WTC11 (cell line): ENCODE measurements around the gene PPP3CA.

ENCODE experiments used
- CTCF ChIP-seq: fragments of 200-600 bp; IDR thresholded peaks from 2 replicates; pipeline ENCODE4 v1.8.0; 2022; ENCODE audit warnings: antibody characterized with exemption
- GRHL2 ChIP-seq: fragments of 250-450 bp; sonication (Bioruptor Pico); IDR thresholded peaks from 2 replicates; pipeline ENCODE4 v1.8.0; 2022; ENCODE audit warnings: mild to moderate bottlenecking, moderate library complexity; ENCODE audit not compliant: insufficient replicate concordance, severe bottlenecking
- JUN ChIP-seq: sonication (generic); formaldehyde crosslinking; IDR thresholded peaks from 2 replicates; pipeline ENCODE4 v1.8.0; 2023; ENCODE audit warnings: mild to moderate bottlenecking, missing genetic modification reagents
- NR1H2 ChIP-seq: sonication (generic); formaldehyde crosslinking; IDR thresholded peaks from 2 replicates; pipeline ENCODE4 v1.9.0; 2021; ENCODE audit warnings: mild to moderate bottlenecking, moderate library complexity, missing genetic modification reagents
- NR2C2 ChIP-seq: sonication (generic); formaldehyde crosslinking; IDR thresholded peaks from 2 replicates; pipeline ENCODE4 v1.8.0; 2022; ENCODE audit warnings: mild to moderate bottlenecking, missing genetic modification reagents
- NR3C1 ChIP-seq: sonication (generic); formaldehyde crosslinking; conservative IDR thresholded peaks from 2 replicates; pipeline ENCODE4 v1.8.1; 2023; ENCODE audit warnings: low read depth, mild to moderate bottlenecking, missing genetic modification reagents
- SMAD3 ChIP-seq: sonication (generic); formaldehyde crosslinking; IDR thresholded peaks from 2 replicates; pipeline ENCODE4 v1.8.0; 2022; ENCODE audit warnings: missing genetic modification reagents, mild to moderate bottlenecking, borderline replicate concordance
- SMAD4 ChIP-seq: sonication (generic); formaldehyde crosslinking; IDR thresholded peaks from 2 replicates; pipeline ENCODE4 v1.8.0; 2022; ENCODE audit warnings: mild to moderate bottlenecking, missing genetic modification reagents
- SP1 ChIP-seq: sonication (generic); formaldehyde crosslinking; conservative IDR thresholded peaks from 2 replicates; pipeline ENCODE4 v1.8.1; 2022; ENCODE audit warnings: missing genetic modification reagents
- STAT6 ChIP-seq: sonication (generic); formaldehyde crosslinking; conservative IDR thresholded peaks from 2 replicates; pipeline ENCODE4 v1.8.1; 2023; ENCODE audit warnings: mild to moderate bottlenecking, low read depth, missing genetic modification reagents, moderate library complexity
- TEAD1 ChIP-seq: sonication (generic); formaldehyde crosslinking; IDR thresholded peaks from 2 replicates; pipeline ENCODE4 v1.8.0; 2022; ENCODE audit warnings: mild to moderate bottlenecking, missing genetic modification reagents
- ZBTB43 ChIP-seq: sonication (generic); formaldehyde crosslinking; IDR thresholded peaks from 2 replicates; pipeline ENCODE4 v1.8.1; 2023; ENCODE audit warnings: mild to moderate bottlenecking, missing genetic modification reagents
- TF ChIP-seq, protein P1 (sequence below): sonication (generic); formaldehyde crosslinking; IDR thresholded peaks from 2 replicates; pipeline ENCODE4 v1.8.1; 2022; ENCODE audit warnings: low read depth, missing genetic modification reagents, borderline replicate concordance

DNA sequence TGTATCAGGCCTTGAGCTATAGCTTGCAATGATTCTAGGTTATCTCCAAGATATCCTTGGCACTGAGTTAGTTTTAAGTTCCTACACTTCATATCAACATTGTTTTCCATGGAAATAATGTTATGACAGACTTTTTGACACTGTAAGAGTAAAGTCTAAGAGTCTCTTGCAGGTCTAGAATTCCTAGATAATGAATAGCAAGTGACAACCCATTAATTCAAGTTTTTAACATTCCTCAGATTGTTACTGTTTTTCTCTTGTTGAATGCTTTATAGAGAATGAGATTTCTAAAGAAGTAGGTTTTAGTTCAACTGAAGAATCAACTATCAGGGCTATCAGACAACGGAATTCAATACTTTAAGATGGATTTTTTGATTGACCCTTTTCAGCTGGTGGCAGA, 276.1 kb downstream of the PPP3CA start:
- no peak for TF ChIP-seq CTCF
- TF ChIP-seq ZBTB43: no peak
- no peak for TF ChIP-seq STAT6 (CRISPR knock-in tag)
- no peak for TF ChIP-seq SP1
- no peak for TF ChIP-seq NR1H2
- no peak for TF ChIP-seq NR2C2 (CRISPR knock-in tag)
- no peak for TF ChIP-seq NR3C1 (CRISPR knock-in tag)
- no peak for TF ChIP-seq TEAD1 (CRISPR knock-in tag)
- no peak for TF ChIP-seq SMAD3
- TF ChIP-seq, protein P1, sequence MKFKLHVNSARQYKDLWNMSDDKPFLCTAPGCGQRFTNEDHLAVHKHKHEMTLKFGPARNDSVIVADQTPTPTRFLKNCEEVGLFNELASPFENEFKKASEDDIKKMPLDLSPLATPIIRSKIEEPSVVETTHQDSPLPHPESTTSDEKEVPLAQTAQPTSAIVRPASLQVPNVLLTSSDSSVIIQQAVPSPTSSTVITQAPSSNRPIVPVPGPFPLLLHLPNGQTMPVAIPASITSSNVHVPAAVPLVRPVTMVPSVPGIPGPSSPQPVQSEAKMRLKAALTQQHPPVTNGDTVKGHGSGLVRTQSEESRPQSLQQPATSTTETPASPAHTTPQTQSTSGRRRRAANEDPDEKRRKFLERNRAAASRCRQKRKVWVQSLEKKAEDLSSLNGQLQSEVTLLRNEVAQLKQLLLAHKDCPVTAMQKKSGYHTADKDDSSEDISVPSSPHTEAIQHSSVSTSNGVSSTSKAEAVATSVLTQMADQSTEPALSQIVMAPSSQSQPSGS (CRISPR knock-in tag): no peak
- no peak for TF ChIP-seq GRHL2 (CRISPR knock-in tag)
- no peak for TF ChIP-seq SMAD4
- no peak for TF ChIP-seq JUN (CRISPR knock-in tag)
